ENCODE data around the gene OR52H1.

The OR52H1 gene

DNA sequence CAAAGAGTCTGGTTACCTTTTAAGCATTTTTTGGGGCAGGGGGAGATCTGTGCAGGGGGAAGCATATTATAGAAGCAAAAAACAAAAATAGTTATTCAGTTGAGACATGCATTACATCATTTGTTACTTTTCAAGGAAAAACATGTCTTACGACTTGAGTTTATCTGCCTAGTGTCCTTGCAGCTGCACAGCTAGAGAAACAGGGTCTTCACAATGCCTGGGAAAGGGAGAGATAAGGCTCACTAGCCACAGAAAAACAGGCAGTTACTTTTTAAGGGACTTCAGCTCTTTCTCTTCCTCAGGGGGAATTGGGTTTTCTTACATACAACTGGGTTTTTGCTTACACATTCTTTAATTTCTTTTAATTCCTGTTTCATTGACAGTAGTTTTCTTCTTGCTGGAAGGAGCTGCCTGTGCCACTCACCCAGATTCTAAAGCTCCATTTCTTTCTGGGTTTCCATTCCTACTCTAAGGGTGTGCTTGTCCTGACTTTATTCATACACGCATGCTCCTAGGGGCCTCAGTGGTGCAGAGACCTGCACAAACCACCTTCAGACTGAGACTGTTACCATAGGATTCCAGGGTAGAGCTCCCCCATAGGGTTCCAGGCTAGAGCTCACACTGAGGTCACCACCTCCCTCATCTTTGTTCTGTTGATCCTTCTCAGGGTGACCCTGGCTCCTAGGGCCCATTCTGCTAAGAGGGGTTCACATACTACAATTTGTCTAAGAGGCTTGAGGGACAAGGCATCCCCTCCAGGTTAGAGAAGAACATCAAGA, 17.1 kb downstream of the OR52H1 start:
- DNase-seq (ENCODE audit: low read depth) = no peak

DNA sequence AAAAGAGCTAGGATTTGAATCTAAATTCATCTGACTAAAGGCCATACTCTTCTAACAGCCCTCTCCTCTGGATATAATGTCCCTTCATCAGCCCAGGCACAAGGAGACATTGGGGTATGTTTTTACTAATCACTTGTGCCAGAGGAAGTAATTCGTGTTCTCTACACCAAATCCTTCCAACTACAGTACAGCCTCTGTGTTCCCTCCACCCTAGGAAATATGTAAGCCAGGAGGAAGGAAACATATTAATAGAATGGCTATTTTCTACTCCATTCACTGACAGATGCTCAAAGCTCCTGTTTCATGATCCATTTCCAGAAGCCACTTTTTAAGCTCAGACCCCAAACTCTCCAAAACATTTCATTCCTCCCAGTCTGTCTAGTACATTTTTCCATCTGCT, 19.8 kb downstream of the OR52H1 start:
- DNase-seq (ENCODE audit: low read depth) = no peak

DNA sequence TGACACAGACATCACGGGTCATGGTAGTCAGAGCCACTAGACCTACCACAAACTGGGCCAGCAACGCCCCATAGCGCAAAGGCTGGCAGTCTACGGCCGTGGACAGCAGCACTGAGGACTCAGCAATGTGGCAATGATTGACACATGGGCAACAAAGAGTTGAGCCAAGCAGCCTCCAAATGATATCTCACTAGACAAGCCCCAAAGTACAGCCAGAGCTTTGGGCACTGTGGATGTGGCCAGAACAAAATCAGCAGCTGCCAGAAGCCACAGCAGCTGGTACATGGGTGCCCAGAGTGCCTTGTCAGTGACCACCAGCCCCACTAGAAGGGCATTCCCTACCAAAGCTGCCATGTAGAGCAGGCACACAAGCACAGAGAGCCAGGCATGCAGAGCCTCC, 20.6 kb downstream of the OR52H1 start:
- no peak for DNase-seq (ENCODE audit: low read depth)

DNA sequence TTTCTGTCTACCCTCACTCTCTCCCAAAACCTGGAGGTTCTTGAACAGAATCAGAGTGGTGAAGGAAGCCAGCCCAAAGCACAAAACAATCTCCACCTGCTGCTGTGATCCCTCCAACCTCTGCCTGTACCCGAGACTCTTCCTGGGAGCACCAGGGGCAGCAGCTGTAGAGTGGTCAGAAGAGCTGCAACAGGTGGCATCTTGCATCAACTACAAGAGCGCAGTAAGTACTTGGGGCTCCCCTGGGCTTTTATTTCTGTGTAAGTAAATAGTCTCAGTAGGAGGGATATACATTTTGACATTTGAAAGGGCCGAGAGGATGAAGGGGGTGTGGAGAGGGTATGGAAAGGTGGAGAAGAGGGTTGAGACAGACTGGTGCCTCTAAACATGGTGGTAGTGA, 23.6 kb downstream of the OR52H1 start:
- no peak for DNase-seq (ENCODE audit: low read depth)

DNA sequence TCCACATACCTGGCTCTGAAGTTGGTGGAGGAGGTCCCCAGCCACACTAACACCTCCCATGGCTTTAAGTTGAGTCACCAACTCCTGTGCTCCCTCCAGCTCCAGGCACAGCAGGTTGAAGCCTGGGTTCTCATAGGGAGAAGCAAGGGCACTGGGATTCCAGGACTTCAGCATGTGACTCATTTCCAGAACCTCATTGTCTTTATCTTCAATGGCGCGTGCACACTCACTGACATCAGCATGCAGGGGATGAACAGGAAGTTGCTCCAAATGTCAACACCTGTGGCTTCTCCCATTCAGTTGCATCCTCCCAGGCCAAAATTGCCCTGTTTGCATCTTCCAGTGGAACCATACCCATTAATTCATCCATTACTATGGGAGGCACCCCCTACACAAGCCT, 26.0 kb downstream of the OR52H1 start:
- DNase-seq (ENCODE audit: low read depth) = no peak

DNA sequence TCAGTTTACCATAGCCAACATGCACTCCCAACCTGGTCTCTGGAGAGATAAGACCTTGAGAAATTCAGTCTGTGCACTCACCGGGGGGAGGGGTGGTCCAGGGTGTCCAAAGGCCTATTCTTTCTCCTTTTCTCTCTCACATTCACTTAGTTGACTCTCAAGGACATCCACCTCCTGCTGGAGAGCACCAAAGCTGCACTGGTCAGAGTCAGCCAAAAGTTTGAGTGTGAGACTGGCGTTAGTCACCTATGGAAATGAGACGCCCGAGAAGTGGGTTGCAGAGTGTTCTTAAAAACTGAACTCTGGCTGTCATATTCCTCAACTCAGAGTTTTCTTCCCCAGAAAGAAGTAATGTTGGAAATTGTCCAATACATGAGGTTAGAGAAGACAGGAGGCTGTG, 26.8 kb downstream of the OR52H1 start:
- no peak for DNase-seq (ENCODE audit: low read depth)

DNA sequence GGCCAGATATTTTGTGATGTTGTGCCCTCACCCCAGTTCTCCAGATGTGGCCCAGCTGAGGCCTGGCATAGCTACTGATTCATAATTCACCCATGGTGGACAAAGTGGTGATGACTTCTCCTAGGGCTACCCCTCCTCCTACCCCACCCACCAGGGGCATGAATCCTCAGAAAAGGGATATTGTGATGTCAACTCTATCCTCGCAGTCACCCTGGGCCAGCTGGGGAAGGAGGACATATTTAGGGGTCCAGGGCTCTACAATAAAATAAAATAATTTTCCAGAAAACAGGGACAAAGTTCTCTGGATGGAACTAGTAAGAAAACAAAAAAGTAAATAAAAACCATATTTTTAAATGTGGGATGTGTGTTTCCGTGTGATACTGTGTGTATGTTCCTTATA, 31.7 kb downstream of the OR52H1 start, which contains the start of gene UBQLNL:
Gene UBQLNL, minus strand, starts transcription at position 101 of the 400 bp plus-strand sequence. CDS start 258 bp downstream, outside the sequence.
- DNase-seq (ENCODE audit: low read depth) = no peak

DNA sequence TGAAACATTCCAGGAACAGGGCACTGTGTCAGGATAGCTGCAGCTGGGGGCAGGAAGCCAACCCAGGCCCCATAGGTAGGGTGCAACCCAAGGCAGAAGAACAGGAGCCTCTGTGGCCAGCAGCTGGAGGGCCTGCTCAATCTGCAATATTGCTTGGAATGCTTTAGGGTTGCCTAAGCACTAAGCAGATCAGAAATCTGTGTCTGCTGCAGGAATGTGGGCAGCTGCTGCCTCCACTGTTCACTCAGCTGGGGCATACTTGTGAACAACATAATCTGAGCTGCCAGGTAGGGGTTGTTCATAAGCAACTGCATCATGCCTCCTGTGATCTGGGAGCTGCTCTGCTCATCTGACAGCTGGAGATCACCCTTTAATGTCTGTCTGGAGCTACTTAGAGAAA, 33.5 kb downstream of the OR52H1 start:
- no peak for DNase-seq (ENCODE audit: low read depth)

DNA sequence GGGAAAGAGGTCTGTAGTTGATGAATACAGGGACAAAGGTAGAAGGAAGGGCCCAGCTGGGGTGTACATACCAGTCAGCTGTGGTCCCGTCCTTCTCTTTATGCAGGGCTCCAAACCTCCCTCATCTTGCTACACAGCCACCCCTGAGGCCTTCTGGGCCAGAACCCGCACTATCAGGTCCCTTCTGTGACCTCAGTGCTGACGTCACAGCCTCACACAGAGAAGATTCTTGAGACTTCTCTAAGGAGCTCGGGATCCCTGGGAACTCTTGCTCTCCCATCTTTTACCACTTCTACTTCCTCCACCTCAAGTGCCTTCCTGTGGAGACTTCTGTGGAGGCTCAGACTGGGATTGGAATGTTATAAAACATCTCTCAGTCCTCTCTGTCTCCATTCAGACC, 38.5 kb downstream of the OR52H1 start, which contains the start of gene UBQLN3:
Gene UBQLN3, minus strand, starts transcription at position 155 of the 400 bp plus-strand sequence. CDS start 399 bp downstream, outside the sequence.
- no peak for DNase-seq (ENCODE audit: low read depth)

DNA sequence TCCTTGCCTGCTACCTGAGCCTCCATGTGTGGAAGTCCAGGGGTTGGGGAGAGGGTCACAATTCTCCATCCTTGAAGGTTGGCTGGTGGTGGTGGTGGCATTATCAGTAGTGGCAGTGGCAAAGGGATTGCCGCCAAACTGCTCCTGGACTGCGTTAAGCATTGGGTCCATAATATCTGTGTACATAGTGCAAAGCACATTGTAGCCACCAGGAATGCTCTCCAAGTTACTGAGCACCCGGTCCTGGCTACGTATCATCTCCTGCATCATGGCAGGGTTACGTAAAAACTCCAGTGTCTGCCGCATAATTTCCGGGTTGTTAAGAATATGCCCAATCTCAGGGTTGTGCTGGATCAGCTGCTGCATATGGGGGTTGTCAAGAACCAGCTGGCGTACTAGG, 39.7 kb downstream of the OR52H1 start:
- DNase-seq (ENCODE audit: low read depth) = no peak

DNA sequence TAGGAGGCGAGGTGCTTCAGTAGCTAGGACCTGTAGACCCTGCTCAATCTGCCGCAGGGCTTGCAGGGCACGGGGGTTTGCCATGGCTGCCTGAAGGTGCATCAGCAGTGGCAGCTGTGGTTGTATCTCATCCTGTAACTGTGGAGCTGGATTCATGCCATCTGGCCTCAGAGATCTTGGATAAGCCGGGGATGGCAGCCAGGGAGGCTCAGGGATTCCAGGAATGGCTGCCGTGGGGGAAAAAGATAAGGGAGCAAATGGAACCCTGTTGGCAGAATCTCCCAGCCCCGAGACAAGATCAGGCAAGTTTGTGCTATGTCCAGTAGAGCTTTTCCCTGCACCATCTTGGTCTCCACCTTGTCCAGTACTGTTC, 40.4 kb downstream of the OR52H1 start:
- no peak for DNase-seq (ENCODE audit: low read depth)

DNA sequence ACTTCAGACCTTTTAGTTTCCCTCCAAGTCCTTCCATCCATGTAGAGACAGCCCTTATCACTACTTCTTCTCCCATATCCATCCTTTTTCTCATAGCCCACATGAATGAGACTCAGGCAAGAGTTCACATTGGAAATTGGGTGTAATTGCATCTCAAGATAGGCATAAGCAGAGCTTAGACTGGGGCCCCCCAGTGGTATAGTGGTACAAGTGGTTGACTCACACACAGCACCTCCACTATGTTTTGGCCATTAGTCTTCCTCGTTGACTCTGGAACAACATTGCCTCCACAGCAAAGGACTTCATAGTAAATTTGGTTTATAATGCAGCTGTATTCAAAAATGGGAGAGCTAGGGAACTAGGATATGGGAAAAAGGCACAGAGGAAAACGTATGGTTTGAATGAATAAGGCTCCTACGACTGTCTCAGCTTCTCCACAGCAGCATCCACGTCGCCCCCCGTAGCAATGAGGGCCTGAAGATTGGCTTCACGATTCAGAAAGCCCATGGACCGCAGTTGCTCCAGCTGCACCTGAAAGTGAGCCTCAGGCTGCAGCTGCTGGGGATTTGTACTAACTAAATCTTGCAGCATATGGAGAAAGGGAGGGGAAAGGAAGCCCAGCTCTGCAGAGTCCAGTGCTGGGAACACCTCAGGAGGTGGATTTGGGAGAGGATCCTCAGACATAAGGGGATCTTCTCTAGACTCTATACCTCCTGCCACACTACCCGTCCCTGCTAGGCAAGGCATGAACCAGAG, 41.0 kb downstream of the OR52H1 start:
- DNase-seq (ENCODE audit: low read depth) = no peak

DNA sequence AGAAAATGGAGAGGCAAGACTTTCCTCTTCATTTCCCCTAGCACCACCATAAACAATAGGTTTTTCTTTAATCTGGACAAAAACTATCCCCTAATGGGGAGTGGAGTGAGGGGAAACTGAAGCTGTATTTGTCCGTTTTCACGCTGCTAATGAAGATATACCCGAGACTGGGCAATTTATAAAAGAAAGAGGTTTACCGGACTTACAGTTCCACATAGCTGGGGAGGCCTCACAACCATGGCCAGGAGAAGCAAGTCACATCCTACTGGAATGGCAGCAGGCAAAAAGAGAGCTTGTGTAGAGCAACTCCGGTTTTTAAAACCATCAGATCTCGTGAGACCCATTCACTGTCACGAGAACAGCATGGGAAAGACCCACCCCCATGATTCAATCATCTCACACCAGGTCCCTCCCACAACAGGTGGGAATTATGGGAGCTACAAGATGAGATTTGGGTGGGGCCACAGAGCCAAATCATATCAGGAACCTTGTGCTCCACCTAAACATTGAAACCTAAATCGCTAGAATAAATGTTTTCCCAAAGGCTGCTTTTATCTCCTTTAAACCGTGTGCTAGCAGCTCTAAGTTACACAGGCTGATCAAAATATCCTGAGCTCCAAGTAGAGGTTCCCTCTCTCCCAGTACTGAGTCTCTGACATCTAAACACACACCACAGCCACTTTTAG, 42.8 kb downstream of the OR52H1 start:
- DNase-seq (ENCODE audit: low read depth) = no peak

DNA sequence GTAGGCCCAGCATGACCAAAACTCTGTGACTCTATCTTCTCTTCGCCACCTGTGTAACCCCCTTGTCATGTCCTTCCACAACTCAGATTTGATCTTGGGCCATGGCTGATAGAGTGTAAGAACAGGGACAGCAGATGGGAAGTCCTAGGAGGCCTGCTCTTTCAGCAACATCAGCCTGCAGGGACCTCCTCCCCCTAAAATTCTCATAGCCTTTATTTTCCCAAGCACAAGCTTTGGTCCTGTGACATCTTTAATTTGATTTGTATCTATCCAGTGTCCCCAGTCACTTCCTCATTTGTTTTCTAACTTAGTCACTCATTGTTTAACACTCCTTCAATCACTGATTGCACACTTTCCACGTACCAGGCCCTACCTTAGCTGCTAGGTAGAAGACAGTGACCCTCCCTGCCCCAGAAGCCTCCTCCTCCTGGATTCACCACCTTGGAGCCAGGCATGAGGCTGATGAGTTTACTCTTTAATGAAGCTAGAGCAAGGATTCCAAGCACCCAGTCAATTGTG, 43.9 kb downstream of the OR52H1 start:
- no peak for DNase-seq (ENCODE audit: low read depth)

DNA sequence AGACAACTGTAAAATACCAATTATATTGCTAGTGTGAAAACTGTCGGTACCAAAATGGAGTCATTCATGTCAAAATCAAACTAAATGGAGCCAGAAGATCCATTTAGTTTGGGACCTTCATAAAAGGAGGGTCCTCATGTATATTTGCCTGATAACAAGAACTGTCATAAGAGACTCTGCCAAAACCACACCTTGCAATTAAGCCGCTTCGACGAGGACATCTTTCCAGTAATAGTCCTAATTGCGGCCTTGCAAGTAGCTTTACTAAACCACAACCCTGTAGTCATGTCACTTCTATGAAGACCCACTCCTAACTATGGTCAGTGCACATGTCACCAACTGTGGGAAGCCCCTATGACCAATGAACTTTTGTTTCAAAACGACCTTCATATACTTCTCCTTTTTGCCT, 47.9 kb downstream of the OR52H1 start:
- DNase-seq (ENCODE audit: low read depth) = no peak

DNA sequence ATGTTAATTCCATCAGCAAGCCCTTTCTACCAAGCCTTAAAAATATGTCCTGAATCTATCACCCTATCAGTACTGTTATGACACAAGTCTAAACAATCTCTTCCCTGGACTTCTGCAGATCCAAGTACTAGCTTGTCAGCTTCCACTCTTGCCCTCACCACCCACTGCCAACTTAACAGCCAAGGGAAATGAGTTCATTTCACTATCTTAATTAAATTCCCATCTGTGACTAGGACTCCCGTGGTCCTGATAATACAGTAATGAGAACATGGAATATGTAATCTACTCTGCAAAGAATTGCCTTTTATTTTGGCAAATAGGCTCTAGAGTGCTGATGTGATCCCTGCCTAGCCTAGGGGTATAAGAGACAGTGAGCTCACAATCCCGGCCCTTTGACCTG, 48.7 kb downstream of the OR52H1 start:
- DNase-seq (ENCODE audit: low read depth) = no peak
